ENCODE measurements around the gene KRT15. TPM values are rescaled to one million over a fixed set of nuclear protein-coding genes. Genes with fewer than 3 reads are reported as not detected.

The KRT15 gene
- total RNA-seq, 1 donor from 2014 or later = 2.9 TPM

DNA sequence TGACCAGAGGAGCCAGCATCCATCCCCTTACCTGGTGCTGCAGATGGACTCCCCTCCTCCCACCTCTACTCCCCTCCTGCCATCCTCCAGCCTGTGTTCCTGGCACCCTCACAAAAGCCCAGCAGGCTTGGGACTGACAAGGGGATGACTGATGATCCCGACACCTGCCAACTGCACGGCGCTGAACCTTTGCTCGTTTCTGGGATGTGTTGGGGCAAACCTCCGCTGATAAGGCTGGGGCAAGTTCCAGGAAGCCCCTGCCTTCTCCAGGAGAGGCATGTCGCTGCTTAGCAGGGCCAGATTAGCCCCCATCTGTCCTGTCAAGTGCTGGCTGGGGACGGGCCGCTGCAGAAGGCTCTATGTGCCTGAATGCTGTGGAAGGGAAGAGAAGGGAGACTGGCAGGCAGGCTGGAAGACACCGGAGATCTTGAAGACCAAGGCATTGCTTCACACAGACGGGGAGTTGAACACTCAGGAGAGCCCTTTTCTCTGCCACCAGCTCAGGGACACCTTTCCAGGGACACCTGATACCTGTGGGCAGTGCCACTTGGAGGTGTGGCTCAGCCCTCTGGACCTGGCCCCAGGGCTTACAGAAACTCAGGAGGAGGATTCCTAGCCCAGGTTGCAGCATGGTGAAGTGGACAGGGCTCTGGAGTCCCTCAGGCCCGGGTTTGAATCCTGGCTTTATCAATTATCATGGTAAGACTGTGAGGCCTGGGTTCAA is 973 bp upstream of the KRT15 start:
- Mint-ChIP-seq H3K27ac (peak overlapping the region; percentile 77), H3K27me3 (no peaks in the 10 kb centered on the region), H3K36me3 (ENCODE audit: insufficient read depth) (peaks cover 14% of the 10 kb centered on the region), H3K4me1 (ENCODE audit: low read depth) (peaks cover 34% of the 10 kb centered on the region), H3K9me3 (ENCODE audit: low read depth) (no peaks in the 10 kb centered on the region), H3K4me3 (ENCODE audit: low read depth) (no peak overlapping the region)
- DNase-seq (ENCODE audit: low spot score, unreplicated experiment) = no peak
- TF ChIP-seq, protein P1, sequence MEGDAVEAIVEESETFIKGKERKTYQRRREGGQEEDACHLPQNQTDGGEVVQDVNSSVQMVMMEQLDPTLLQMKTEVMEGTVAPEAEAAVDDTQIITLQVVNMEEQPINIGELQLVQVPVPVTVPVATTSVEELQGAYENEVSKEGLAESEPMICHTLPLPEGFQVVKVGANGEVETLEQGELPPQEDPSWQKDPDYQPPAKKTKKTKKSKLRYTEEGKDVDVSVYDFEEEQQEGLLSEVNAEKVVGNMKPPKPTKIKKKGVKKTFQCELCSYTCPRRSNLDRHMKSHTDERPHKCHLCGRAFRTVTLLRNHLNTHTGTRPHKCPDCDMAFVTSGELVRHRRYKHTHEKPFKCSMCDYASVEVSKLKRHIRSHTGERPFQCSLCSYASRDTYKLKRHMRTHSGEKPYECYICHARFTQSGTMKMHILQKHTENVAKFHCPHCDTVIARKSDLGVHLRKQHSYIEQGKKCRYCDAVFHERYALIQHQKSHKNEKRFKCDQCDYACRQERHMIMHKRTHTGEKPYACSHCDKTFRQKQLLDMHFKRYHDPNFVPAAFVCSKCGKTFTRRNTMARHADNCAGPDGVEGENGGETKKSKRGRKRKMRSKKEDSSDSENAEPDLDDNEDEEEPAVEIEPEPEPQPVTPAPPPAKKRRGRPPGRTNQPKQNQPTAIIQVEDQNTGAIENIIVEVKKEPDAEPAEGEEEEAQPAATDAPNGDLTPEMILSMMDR (IDR thresholded peaks at IDR 0.05; ENCODE audit: unreplicated experiment) = no peak

DNA sequence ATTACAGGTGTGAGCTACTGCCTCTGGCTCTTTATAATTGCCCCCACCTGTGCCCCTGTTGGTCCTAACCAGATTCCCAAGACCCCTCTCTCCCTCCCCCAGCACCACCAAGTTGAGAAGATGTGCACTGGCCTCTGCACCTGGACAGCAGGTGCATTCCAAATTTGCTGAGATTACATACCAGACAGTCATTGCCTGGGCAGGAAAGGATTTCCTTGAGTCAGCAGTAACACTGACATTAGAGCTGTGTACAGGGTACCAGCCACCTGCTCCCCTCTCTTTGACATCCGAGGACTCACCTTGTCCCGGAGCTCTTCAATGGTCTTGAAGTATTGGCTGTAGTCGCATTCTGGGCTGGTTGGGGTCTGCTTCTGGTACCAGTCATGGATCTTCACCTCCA is 659 bp downstream of the KRT15 start:
- Mint-ChIP-seq H3K36me3 (ENCODE audit: insufficient read depth) (peaks cover 1% of the 10 kb centered on the region), H3K4me1 (ENCODE audit: low read depth) (peaks cover 25% of the 10 kb centered on the region), H3K9me3 (ENCODE audit: low read depth) (no peaks in the 10 kb centered on the region), H3K4me3 (ENCODE audit: low read depth) (no peak overlapping the region), H3K27me3 (no peaks in the 10 kb centered on the region), H3K27ac (no peak overlapping the region)
- DNase-seq (ENCODE audit: low spot score, unreplicated experiment) = no peak
- TF ChIP-seq, protein P1 (IDR thresholded peaks at IDR 0.05; ENCODE audit: unreplicated experiment) = no peak

DNA sequence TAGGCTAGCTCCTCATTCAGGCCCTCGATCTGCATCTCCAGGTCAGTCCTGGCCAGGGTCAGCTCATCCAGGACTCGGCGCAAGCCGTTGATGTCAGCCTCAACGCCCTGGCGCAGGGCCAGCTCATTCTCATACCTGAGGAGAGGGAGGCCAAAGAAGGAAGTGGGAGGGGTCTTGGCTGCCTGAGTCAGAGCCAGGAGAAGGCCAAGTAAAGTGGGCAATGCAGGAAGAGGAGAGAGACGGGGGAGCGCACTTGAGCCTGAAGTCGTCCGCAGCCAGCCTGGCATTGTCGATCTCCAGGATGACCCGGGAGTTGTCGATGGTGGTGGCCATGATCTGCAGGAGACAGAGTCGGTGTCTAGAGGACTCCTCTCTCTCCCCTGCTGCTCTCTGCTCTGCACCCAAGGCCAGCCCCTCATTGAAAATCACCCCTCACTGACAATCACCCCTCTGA is 1.8 kb downstream of the KRT15 start:
- Mint-ChIP-seq H3K36me3 (ENCODE audit: insufficient read depth) (no peaks in the 10 kb centered on the region), H3K27me3 (no peaks in the 10 kb centered on the region), H3K4me3 (ENCODE audit: low read depth) (no peak overlapping the region), H3K27ac (no peak overlapping the region), H3K4me1 (ENCODE audit: low read depth) (peaks cover 21% of the 10 kb centered on the region), H3K9me3 (ENCODE audit: low read depth) (no peaks in the 10 kb centered on the region)
- no peak for DNase-seq (ENCODE audit: low spot score, unreplicated experiment)
- TF ChIP-seq, protein P1 (IDR thresholded peaks at IDR 0.05; ENCODE audit: unreplicated experiment) = no peak

DNA sequence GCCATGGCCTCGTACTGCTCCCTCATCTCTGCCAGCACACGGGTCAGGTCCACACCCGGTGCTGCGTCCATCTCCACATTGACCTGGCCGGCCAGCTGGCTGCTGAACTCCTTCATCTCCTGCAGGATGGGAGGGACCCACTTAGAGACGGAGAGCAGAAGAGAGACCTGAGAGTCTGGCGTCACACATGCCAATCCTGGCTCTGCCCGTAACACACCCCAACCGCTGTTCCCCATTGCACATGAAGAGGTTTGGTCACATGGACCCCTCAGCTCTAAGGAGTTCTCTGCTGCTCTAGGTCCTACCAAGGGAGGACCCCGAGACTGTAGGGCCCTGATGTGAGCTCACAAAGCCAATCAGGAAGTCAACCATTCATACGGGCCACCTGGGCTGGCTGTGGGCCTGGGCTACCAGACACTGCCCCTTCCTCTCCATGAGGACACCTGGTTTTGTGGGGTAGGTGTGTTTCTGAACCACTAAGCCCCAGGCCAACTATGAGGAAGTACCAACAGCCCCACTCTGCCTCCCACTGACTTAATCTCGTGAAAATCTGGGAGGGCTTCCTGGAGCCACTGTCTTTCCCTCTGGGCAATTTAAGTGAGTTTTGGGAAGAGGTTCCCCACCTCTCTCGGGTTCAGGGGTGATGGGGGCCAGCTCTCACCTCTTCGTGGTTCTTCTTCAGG is 2.4 kb downstream of the KRT15 start:
- no peak overlapping the region for H3K27ac Mint-ChIP-seq
- DNase-seq (ENCODE audit: low spot score, unreplicated experiment) = no peak

DNA sequence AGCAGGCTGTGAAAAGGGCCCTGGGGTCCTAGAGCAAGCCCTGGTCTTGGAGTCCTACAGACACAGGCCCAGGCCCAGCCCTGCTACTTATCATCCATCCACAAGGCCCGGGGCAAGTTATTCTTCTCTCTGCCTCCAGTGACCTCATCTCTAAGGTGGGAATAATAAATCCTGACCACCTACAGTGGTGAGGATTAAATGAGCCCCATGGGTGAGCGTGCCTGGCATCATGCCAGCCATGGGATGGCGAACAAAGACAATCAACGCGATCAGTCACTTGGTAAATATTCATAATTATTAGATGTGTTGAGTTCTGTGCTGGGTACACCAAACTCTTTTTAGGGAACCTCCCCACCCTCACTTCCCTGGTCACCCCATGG is 5.5 kb downstream of the KRT15 start:
- Mint-ChIP-seq H3K4me3 (ENCODE audit: low read depth) (no peak overlapping the region), H3K27me3 (no peaks in the 10 kb centered on the region), H3K36me3 (ENCODE audit: insufficient read depth) (no peaks in the 10 kb centered on the region), H3K9me3 (ENCODE audit: low read depth) (no peaks in the 10 kb centered on the region), H3K27ac (no peak overlapping the region), H3K4me1 (ENCODE audit: low read depth) (peaks cover 5% of the 10 kb centered on the region)
- DNase-seq (ENCODE audit: low spot score, unreplicated experiment) = no peak
- TF ChIP-seq, protein P1 (IDR thresholded peaks at IDR 0.05; ENCODE audit: unreplicated experiment) = no peak

More for the DNA sequence above, 2.4 kb downstream of the KRT15 start:
- Mint-ChIP-seq H3K36me3 (ENCODE audit: insufficient read depth) (no peaks in the 10 kb centered on the region), H3K9me3 (ENCODE audit: low read depth) (no peaks in the 10 kb centered on the region), H3K4me1 (ENCODE audit: low read depth) (peaks cover 15% of the 10 kb centered on the region), H3K27me3 (no peaks in the 10 kb centered on the region), H3K4me3 (ENCODE audit: low read depth) (no peak overlapping the region)
- TF ChIP-seq, protein P1 (IDR thresholded peaks at IDR 0.05; ENCODE audit: unreplicated experiment) = no peak

Measured in progenitor cell of endocrine pancreas (in vitro differentiated cells).